HUES6 (cell line): Measurements from ENCODE around the gene TMEM229A.
"Not testable (repeated sequence)": the region's sequence is repeated elsewhere in the genome, so short reads cannot be mapped to it uniquely, and the experiment has no call there.

ENCODE experiments used
- H3K27ac ChIP-seq: 2 replicates; pipeline ENCODE4 v1.7.0; 2013; ENCODE audit warnings: low read depth, mild to moderate bottlenecking, low read length, inconsistent platforms
- H3K27me3 ChIP-seq: 2 replicates; pipeline ENCODE4 v1.6.1; 2013; ENCODE audit warnings: low read length; ENCODE audit not compliant: control insufficient read depth, insufficient read depth
- H3K36me3 ChIP-seq: 2 replicates; pipeline ENCODE4 v1.6.1; 2013; ENCODE audit warnings: low read length; ENCODE audit not compliant: control insufficient read depth, insufficient read depth
- H3K4me1 ChIP-seq: 2 replicates; pipeline ENCODE4 v1.6.1; 2013; ENCODE audit warnings: low read length; ENCODE audit not compliant: control insufficient read depth, insufficient read depth
- H3K4me3 ChIP-seq: 2 replicates; pipeline ENCODE4 v1.5.1; 2013; ENCODE audit warnings: low read depth, low read length
- H3K9ac ChIP-seq: one replicate; pipeline ENCODE4 v1.6.1; 2013; ENCODE audit warnings: mild to moderate bottlenecking, low read length
- H3K9me3 ChIP-seq: 2 replicates; pipeline ENCODE4 v1.6.1; 2013; ENCODE audit warnings: low read depth, low read length; ENCODE audit not compliant: control insufficient read depth, insufficient read depth

The TMEM229A gene

DNA sequence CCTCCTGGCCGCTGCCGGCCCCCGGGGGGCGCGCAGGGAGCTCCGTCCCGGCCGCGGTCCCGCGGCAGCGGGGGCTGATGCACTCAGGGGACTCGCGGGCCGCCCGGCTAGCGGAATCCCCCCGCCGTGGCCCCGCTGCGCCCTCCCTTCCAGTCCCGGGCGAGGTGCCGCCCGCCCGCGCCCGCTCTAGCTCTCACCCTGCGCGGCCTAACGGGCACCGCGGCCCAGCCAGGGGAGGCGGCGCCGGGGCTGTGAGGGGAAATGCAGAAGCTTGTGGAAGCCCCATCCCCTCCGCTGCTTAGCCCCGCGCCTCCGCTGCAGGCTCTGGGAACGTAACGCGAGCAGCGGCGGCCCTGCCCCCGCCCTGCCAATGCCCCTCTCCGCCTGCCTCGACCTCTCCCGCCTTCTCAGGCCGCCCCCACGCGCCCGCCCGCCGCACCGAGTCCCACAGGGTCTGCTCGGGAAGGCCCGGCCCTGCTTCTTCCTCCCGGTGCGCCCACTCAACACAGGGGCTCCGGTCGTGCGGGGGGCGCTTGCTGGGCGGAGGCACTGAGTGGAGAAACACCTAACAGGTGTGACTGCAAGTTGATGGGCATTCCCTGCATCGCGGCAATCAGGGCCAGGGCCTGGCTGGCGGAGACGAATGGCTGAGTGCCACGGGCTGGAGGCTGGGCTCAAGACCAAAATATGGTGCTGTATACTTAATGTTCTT lies 384 bp upstream of the TMEM229A start:
- Histone ChIP-seq H3K4me3 (peak overlapping the region; percentile 89), H3K27me3 (peaks cover 46% of the 10 kb centered on the region), H3K27ac (no peak overlapping the region), H3K4me1 (peaks cover 9% of the 10 kb centered on the region), H3K9ac (peak overlapping the region; percentile 81), H3K36me3 (no peaks in the 10 kb centered on the region), H3K9me3 (no peaks in the 10 kb centered on the region)

- Histone ChIP-seq H3K4me3 (peak overlapping the region; percentile 89), H3K36me3 (no peaks in the 10 kb centered on the region), H3K9ac (peak overlapping the region; percentile 81), H3K4me1 (peaks cover 9% of the 10 kb centered on the region), H3K9me3 (no peaks in the 10 kb centered on the region), H3K27me3 (peaks cover 46% of the 10 kb centered on the region), H3K27ac (no peak overlapping the region)
Observed at GRCh38 chr7:124031919-124032318, 948 bp downstream of the TMEM229A start.

- peak overlapping the region; percentile 89 for H3K4me3 ChIP-seq
- H3K27ac ChIP-seq: no peak overlapping the region
- H3K9me3 ChIP-seq: no peaks in the 10 kb centered on the region
- no peak overlapping the region for H3K9ac ChIP-seq
- H3K4me1 ChIP-seq: peaks cover 9% of the 10 kb centered on the region
- peaks cover 46% of the 10 kb centered on the region for H3K27me3 ChIP-seq
- H3K36me3 ChIP-seq: no peaks in the 10 kb centered on the region
Observed at GRCh38 chr7:124031406-124031805, 1.5 kb downstream of the TMEM229A start.

GRCh38 chr7:124030964-124031363 lies 1.9 kb downstream of the TMEM229A start:
- Histone ChIP-seq H3K27ac (no peak overlapping the region), H3K27me3 (peaks cover 46% of the 10 kb centered on the region), H3K36me3 (no peaks in the 10 kb centered on the region), H3K4me3 (no peak overlapping the region), H3K9ac (no peak overlapping the region), H3K4me1 (peaks cover 9% of the 10 kb centered on the region), H3K9me3 (no peaks in the 10 kb centered on the region)

DNA sequence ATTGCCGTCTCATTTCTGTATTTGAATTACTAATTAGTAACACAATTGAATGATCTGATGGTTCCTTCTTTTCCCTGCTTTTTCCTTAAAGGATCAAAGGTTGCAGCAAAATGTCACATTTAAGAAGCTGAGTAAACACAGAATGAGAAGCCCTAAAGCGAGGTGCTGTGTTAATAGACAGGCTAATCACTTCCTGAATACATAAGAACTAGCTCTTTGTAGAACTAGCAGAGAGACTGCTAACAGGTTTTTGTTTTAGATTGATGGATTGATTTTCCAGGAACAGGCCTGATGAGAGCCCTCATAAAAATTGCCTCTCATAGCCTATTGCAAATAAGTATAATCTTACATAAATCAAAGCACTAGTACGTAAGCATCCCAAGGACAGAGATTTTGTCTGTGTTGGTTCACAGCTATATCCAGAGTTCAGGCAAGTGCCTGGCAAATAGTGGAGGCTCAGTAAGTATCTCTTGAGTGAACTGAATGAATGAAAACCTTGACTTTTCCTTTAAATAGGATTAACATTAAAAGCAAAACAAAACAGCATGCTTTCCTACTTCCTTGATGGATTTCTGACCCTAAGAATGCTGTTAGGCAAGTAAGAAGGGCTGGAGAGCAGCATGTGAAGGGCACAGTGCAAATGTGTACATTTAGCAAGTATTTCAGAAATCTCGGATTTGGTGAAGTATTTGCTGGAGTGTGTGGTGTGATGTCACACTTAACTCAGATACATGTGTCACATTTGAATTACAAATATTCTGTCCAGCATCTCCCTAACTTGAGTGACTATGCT lies 3.3 kb downstream of the TMEM229A start:
- H3K4me3 ChIP-seq: no peak overlapping the region
- H3K27me3 ChIP-seq: peaks cover 43% of the 10 kb centered on the region
- no peak overlapping the region for H3K27ac ChIP-seq

GRCh38 chr7:124027236-124027635 lies 5.6 kb downstream of the TMEM229A start:
- Histone ChIP-seq H3K4me3 (no peak overlapping the region), H3K9ac (no peak overlapping the region), H3K27me3 (peaks cover 22% of the 10 kb centered on the region), H3K27ac (no peak overlapping the region), H3K4me1 (peaks cover 14% of the 10 kb centered on the region), H3K9me3 (no peaks in the 10 kb centered on the region), H3K36me3 (no peaks in the 10 kb centered on the region)

More for the DNA sequence above, 3.3 kb downstream of the TMEM229A start:
- Histone ChIP-seq H3K4me1 (peaks cover 9% of the 10 kb centered on the region), H3K9me3 (no peaks in the 10 kb centered on the region), H3K9ac (no peak overlapping the region), H3K36me3 (no peaks in the 10 kb centered on the region)

DNA sequence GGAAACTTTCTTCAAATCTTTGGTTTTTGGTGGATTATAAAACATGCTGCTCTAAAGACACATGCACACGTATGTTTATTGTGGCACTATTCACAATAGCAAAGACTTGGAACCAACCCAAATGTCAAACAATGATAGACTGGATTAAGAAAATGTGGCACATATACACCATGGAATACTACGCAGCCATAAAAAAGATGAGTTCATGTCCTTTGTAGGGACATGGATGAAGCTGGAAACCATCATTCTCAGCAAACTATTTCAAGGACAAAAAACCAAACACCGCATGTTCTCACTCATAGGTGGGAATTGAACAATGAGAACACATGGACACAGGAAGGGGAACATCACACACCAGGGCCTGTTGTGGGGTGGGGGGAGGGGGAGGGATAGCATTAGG lies 8.5 kb downstream of the TMEM229A start:
- not testable (repeated sequence) for H3K4me3 ChIP-seq, H3K9me3 ChIP-seq, H3K9ac ChIP-seq, H3K27me3 ChIP-seq, H3K4me1 ChIP-seq, H3K27ac ChIP-seq, H3K36me3 ChIP-seq

GRCh38 chr7:124022551-124022950 lies 10.3 kb downstream of the TMEM229A start:
- Histone ChIP-seq H3K4me3 (no peak overlapping the region), H3K36me3 (no peaks in the 10 kb centered on the region), H3K27ac (no peak overlapping the region), H3K4me1 (peaks cover 5% of the 10 kb centered on the region; the same call in 1 of the 2 replicates), H3K27me3 (no peaks in the 10 kb centered on the region), H3K9ac (no peak overlapping the region), H3K9me3 (no peaks in the 10 kb centered on the region)

- no peak overlapping the region for H3K4me3 ChIP-seq
- peaks cover 5% of the 10 kb centered on the region; the same call in 1 of the 2 replicates for H3K4me1 ChIP-seq
- H3K36me3 ChIP-seq: no peaks in the 10 kb centered on the region
- no peaks in the 10 kb centered on the region for H3K27me3 ChIP-seq
- no peak overlapping the region for H3K27ac ChIP-seq
- H3K9me3 ChIP-seq: no peaks in the 10 kb centered on the region
- H3K9ac ChIP-seq: no peak overlapping the region
Observed at GRCh38 chr7:124020060-124020459, 12.8 kb downstream of the TMEM229A start.

GRCh38 chr7:124013306-124013705 lies 19.6 kb downstream of the TMEM229A start:
- H3K9me3 ChIP-seq: no peaks in the 10 kb centered on the region
- no peaks in the 10 kb centered on the region for H3K36me3 ChIP-seq
- no peak overlapping the region for H3K9ac ChIP-seq
- H3K4me1 ChIP-seq: peaks cover 11% of the 10 kb centered on the region
- H3K27ac ChIP-seq: no peak overlapping the region
- no peaks in the 10 kb centered on the region for H3K27me3 ChIP-seq
- no peak overlapping the region for H3K4me3 ChIP-seq

- no peak overlapping the region for H3K9ac ChIP-seq
- no peaks in the 10 kb centered on the region for H3K36me3 ChIP-seq
- no peaks in the 10 kb centered on the region for H3K9me3 ChIP-seq
- H3K4me3 ChIP-seq: no peak overlapping the region
- no peaks in the 10 kb centered on the region for H3K27me3 ChIP-seq
- peaks cover 15% of the 10 kb centered on the region for H3K4me1 ChIP-seq
- H3K27ac ChIP-seq: no peak overlapping the region
Observed at GRCh38 chr7:124012864-124013263, 20.0 kb downstream of the TMEM229A start.
